ENCODE measurements around the gene TMPRSS11D. TPM values are rescaled to one million over a fixed set of nuclear protein-coding genes. Genes with fewer than 3 reads are reported as not detected.

The TMPRSS11D gene
- total RNA-seq, 1 experiment from 2014 or later: not detected

- H3K18ac ChIP-seq (ENCODE audit: insufficient read length, low read depth, low read length): no peak overlapping the region
- no peaks in the 10 kb centered on the region for H3K27me3 ChIP-seq (ENCODE audit: insufficient read depth, low read length)
- H2BK20ac ChIP-seq (ENCODE audit: low read depth, low read length, poor library complexity, severe bottlenecking): no peak overlapping the region
- no peak overlapping the region for H3K23ac ChIP-seq (ENCODE audit: insufficient read length, low read depth, low read length)
- H3K79me1 ChIP-seq (ENCODE audit: insufficient read depth, low read depth, low read length, poor library complexity, severe bottlenecking): no peaks in the 10 kb centered on the region
- no peak overlapping the region for H2AFZ ChIP-seq (ENCODE audit: low read length)
- H3K4ac ChIP-seq (ENCODE audit: low read depth, low read length): no peak overlapping the region
- H3K27ac Mint-ChIP-seq: no peak overlapping the region
- H2BK120ac ChIP-seq (ENCODE audit: low read depth, low read length, poor library complexity, severe bottlenecking): no peak overlapping the region
- no peak overlapping the region for H3K4me2 ChIP-seq (ENCODE audit: insufficient read depth, insufficient read length, low read length)
- H3K23me2 ChIP-seq (ENCODE audit: insufficient read length, low read depth, low read length, poor library complexity, severe bottlenecking): no peaks in the 10 kb centered on the region
- no peaks in the 10 kb centered on the region for H3K4me1 ChIP-seq (ENCODE audit: insufficient read depth, low read length)
- TF ChIP-seq CTCF (conservative IDR thresholded peaks at IDR 0.05): no peak
- H3K79me2 ChIP-seq (ENCODE audit: insufficient read depth, low read length): no peaks in the 10 kb centered on the region
- no peaks in the 10 kb centered on the region for H3K36me3 Mint-ChIP-seq (ENCODE audit: insufficient read depth in 1 of 3, low read depth in 3 of 3)
- no peak overlapping the region for H3K56ac ChIP-seq (ENCODE audit: insufficient read length, low read depth, low read length)
- no peak overlapping the region for H3K9ac ChIP-seq (ENCODE audit: extremely low read depth, insufficient read length, low read length)
- no CpG with 5 or more reads among the region's 2 CpGs for WGBS (ENCODE audit: extremely low coverage, insufficient read length, low lambda C conversion rate)
- no peak overlapping the region for H4K5ac ChIP-seq (ENCODE audit: insufficient read length, low read depth, low read length)
- H3K9me3 ChIP-seq (ENCODE audit: control insufficient read depth, low read depth, low read length): no peaks in the 10 kb centered on the region
- H3T11ph ChIP-seq (ENCODE audit: low read length): no peak overlapping the region
- no peak overlapping the region for H2AK5ac ChIP-seq (ENCODE audit: insufficient read length, low read length)
- no peak overlapping the region for H3K14ac ChIP-seq (ENCODE audit: insufficient read depth, low read length)
- no peak overlapping the region for H2BK12ac ChIP-seq (ENCODE audit: insufficient read length, low read depth, low read length)
- no peaks in the 10 kb centered on the region for H3K4me1 Mint-ChIP-seq
- no peak overlapping the region for H3K27ac ChIP-seq (ENCODE audit: insufficient read length, low read depth, low read length)
- no peak overlapping the region for H3K4me3 Mint-ChIP-seq
- H4K20me1 ChIP-seq (ENCODE audit: control insufficient read depth, insufficient read depth, insufficient read length): no peaks in the 10 kb centered on the region
- H4K91ac ChIP-seq (ENCODE audit: insufficient read length, low read depth, low read length): no peak overlapping the region
- H2BK15ac ChIP-seq (ENCODE audit: low read depth, low read length): no peak overlapping the region
- no peak for DNase-seq
- no peaks in the 10 kb centered on the region for H3K9me3 Mint-ChIP-seq
- H3K27me3 Mint-ChIP-seq (ENCODE audit: low read depth): no peaks in the 10 kb centered on the region
- H4K8ac ChIP-seq (replicated peaks; ENCODE audit: insufficient read length, low read depth, low read length): no peak overlapping the region
- no peak overlapping the region for H2BK5ac ChIP-seq (ENCODE audit: insufficient read length, low read length)
These were observed 98.3 kb downstream of the TMPRSS11D start for GRCh38 chr4:67785528-67785927.

Measured in H9 (cell line).